HG03064 (cell line): ENCODE measurements around the gene ATG16L1.

Experiments used
- ATAC-seq: cut with Tn5 transposase; IDR thresholded peaks from one replicate; pipeline ENCODE4 v1.9.1; 2021; ENCODE audit warnings: low read depth; ENCODE audit not compliant: unreplicated experiment

The ATG16L1 gene

GRCh38 chr2:233287871-233288270 lies 36.4 kb downstream of the ATG16L1 start:
- no peak for ATAC-seq

DNA sequence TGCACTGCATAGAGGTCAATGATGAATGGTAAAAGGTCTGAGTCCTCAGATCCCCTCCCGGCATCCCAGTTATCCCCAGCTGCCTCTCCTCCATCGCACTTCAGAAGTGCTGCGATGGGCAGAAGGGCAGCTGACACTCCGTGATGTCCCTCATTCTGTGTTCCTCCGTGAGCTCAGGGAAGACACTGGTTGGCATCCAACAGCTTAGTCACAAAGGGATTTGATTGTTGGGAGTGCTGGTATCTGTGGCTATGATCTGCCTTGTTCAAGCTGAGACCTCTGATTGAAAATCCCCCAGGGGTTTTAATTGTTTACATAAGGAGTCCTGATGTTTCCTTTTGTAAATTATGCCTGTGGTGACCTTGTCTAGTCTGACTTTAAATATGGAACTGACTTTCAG lies 37.2 kb downstream of the ATG16L1 start:
- no peak for ATAC-seq

DNA sequence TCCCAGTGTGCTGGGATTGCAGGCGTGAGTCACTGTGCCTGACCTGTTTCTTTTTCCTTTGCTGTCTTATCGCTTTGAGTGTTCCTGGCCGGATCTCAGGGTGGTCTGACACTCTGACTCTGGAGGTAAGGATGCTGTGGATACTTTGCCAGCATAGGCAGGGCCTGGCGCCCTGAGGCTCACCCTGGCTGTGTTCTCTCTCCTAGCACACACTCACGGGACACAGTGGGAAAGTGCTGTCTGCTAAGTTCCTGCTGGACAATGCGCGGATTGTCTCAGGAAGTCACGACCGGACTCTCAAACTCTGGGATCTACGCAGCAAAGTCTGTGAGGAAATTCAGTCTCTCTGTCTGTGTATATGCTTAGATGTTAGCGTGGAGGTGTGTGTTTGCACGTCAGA lies 38.2 kb downstream of the ATG16L1 start:
- no peak for ATAC-seq

DNA sequence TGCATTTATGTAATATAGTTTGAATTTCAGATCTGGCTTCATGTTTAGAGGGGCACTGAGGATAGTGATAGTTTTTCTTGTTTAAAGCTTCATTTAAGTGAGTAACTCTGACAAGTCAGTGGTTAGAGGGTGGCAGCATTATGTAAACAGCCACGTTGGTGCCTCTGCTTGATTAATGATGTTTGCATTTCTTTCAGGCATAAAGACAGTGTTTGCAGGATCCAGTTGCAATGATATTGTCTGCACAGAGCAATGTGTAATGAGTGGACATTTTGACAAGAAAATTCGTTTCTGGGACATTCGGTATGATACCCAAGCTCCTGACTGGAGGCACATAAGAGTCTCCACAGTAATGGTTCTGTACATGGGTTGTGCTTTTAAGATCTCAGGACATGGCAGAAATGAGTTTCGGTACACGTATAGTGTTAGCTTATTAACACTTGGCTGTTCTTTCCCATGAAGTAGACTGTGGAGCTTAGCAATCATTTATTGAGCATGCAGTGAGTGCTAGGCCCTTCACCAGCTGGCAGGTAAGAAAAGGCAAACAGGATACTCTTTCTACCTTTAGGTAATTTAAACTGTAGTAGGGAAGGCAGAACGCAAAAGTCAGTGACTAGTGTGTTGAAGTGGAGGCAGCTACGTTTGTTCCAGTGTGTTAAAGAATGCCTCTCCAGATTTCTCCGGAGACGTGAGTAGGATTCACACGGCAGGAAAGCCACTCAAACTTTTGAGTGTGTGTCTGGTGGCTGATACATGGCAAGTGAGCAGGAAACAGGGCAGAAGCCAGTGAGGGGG lies 38.8 kb downstream of the ATG16L1 start:
- no peak for ATAC-seq

- no peak for ATAC-seq
These were observed 44.4 kb downstream of the ATG16L1 start for GRCh38 chr2:233295891-233296290.

DNA sequence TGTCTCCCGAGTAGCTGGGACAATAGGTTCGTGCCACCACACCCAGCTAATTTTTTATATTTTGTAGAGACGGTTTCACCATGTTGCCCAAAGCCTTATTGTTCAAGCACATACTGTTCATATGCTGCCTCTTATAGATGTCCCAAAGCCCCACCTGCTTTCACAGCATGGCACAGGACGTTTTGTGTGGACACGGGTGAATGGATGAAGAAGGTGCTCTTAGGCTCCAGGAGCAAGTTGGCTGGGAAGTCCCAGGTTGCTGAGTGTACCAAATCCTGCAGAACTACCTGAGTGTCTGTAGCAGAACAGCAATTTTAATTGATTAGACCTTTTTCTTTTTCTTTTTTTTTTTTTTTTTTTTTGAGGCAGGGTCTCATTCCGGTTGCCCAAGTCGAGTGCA lies 45.6 kb downstream of the ATG16L1 start:
- no peak for ATAC-seq

DNA sequence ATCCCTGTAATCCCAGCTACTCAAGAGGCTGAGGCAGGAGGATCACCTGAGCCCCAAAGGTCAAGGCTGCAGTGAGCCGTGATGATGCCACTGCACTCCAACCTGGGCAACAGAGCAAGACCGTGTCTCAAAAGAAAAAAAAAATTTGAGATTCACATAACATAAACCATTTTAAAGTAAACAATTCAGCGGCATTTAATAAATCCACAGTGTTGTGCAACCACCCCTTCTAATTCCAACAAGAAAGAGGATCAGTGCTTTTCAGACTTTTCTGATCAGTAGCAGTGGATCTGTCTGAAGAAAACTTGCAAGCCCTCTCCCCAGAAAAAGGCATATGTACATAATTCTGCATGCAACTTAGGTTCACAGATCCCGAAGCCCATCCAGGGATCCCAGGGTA lies 48.9 kb downstream of the ATG16L1 start:
- no peak for ATAC-seq

GRCh38 chr2:233301248-233301647 lies 49.8 kb downstream of the ATG16L1 start:
- no peak for ATAC-seq

GRCh38 chr2:233301811-233302210 lies 50.3 kb downstream of the ATG16L1 start:
- ATAC-seq = no peak

DNA sequence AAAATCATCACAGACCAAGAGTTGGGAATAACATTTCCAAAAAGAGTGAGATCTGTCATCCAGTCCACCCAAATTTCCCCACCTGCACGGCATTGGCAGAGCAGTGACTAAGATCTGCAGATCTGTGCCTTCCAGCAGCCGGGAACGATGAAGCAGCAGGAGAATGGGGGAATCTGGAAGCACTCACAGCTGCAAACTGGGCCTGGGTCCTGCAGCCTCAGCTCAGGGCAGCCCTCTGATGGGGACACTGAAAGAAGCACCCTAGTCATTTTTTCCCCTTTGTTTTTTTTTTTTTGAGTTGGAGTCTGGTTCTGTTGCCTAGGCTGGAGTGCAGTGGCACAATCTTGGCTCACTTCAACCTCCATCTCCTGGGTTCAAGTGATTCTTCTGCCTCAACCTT lies 51.8 kb downstream of the ATG16L1 start:
- no peak for ATAC-seq

GRCh38 chr2:233307565-233307964 lies 56.1 kb downstream of the ATG16L1 start, which contains the start of gene SAG:
SAG (plus strand) TSS chr2:233307816; CDS start chr2:233309190, 1,374 bp downstream.
- ATAC-seq = no peak

DNA sequence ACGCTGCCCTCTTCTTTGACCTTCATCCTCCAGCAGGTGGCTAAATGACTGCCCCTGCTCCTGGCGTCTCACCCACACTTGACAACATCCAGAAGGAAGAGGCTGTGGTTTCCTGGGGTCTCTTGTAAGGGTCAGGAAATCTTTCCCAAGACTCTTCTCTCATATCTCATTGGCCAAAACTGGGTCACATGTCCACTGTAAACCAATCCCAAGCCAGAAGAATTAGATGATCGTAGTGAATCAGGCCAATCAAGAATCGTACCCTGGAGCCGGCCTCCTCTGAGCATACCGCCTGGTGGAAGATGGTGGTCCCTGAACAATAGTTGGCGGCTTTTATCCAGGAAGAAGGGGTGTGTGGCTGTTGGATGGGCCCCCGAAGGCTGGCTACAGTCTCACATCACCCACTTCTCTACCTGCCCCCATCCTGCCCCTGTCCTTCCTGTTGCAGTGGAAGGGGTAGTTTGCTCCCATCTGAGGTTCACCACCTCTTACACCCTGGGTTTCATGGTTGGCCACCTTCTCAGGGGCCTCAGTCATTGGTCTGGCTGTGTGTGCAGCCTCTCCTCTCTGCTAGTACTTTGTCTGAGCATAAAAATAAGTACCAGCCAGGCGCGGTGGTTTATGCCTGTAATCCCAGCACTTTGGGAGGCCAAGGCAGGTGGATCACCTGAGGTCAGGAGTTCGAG lies 59.9 kb downstream of the ATG16L1 start:
- no peak for ATAC-seq

GRCh38 chr2:233312874-233313273 lies 61.4 kb downstream of the ATG16L1 start:
- ATAC-seq = no peak

GRCh38 chr2:233314180-233314925 lies 62.9 kb downstream of the ATG16L1 start:
- no peak for ATAC-seq

GRCh38 chr2:233317196-233317943 lies 65.9 kb downstream of the ATG16L1 start:
- ATAC-seq = no peak

DNA sequence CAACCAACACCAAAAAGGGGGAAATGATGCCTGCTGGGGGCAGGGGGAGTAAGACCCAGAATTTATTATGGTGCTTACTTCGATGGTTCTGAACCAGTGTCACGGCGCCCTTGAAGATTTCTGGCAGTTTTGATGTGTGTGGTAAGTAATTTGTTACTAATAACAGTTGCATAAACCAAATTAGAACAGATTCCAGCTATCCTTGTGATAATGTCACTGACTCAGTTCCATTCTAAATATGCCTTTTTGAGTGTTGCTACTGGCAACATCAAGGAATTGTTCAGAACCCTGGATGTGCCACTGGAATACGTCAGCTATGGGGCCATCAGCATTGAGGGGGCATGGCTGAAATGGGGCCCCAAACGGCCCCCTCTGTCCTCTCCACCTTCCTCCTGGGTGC lies 67.8 kb downstream of the ATG16L1 start:
- ATAC-seq = no peak

DNA sequence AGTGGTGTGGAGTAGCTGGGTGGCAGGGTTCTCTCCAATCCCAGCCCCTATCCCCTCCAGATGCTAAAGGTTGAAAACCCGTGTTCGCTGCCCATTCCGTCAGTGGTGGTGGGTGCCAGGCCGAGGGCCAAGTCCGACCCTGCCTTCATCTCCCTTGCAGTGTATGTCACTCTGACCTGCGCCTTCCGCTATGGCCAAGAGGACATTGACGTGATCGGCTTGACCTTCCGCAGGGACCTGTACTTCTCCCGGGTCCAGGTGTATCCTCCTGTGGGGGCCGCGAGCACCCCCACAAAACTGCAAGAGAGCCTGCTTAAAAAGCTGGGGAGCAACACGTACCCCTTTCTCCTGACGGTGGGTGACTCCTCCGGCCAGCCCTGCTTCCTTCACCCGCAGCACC lies 69.0 kb downstream of the ATG16L1 start:
- ATAC-seq = no peak

DNA sequence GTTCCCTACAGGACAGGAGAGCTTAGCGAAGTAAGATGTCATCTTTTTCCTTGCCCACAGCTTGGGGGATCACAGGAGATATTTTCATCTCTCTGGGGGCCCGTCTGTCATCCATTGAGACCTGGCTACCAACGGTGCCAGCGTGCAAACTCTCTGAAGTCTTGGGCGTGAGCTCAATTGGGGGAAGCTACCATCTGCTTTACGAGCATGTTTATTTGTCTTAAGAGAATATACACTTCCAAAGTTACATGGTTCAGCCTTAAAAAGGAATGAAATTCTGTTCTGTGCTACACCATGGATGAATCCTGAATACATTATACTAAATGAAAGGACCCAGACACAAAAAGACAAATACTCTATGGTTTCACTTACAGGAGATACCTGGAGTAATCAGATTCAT lies 69.7 kb downstream of the ATG16L1 start:
- no peak for ATAC-seq

DNA sequence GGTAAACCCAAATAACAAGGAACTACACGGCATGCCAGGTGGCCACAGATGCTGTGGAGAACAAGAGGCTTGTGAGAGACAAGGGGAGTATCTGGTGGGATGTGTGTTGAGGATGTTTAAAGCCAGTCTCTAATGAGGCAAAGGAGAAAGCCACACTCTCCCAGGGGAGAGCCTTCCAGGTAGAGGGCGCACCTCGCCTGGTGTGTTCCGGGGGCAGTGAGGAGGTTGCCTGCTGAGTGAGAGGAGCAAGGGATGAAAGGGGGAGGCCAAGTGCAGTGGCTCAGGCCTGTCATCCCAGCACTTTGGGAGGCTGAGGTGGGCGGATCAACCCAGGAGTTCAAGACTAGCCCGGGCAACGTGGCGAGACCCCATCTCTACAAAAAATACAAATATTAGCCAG lies 72.4 kb downstream of the ATG16L1 start:
- ATAC-seq = no peak

- ATAC-seq = no peak
These were observed 73.8 kb downstream of the ATG16L1 start for GRCh38 chr2:233325256-233325655.

DNA sequence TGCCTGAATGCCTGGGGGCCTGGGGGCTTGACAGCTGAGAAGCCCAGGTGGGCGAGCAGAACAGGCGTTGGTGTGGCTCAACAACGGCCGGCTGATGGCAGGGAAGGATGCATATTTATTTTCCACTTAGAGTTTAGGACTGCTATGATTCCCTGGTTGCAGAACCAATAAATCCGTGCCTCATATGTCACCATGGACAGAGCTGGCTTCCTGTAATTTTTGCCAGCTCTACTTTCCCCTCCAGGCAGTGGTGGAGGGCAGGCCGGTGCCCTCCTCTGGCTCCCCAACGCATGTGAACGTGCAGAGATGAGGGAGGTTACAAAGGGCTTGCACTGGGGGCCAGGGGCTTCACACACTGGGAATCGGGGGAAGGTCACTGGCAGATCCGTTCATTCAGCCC lies 74.3 kb downstream of the ATG16L1 start:
- ATAC-seq = no peak
